HT-29 (cell line): ENCODE measurements around the gene CACHD1. TPM values are rescaled to one million over a fixed set of nuclear protein-coding genes. Genes with fewer than 3 reads are reported as not detected.
"Not testable (repeated sequence)": the region's sequence is repeated elsewhere in the genome, so short reads cannot be mapped to it uniquely, and the experiment has no call there.

ENCODE experiments used
- DNase-seq: peaks from one replicate; pipeline ENCODE4 v3.0.0-alpha.2; 2015; ENCODE audit warnings: low spot score
- total RNA-seq: library from RNA; depleted of rRNA; stranded (reverse); fragments of >200 nt; shearing (Covaris generic); gene quantifications from 2 replicates; pipeline ENCODE4 v1.2.3, GENCODE V29; 2014

CACHD1 gene
- total RNA-seq, 1 experiment from 2014 or later = not detected

GRCh38 chr1:64584479-64584878 lies 114.5 kb downstream of the CACHD1 start:
- no peak for DNase-seq

- no peak for DNase-seq
Observed at GRCh38 chr1:64588876-64589275, 118.9 kb downstream of the CACHD1 start.

- DNase-seq = no peak
Observed at GRCh38 chr1:64590316-64590715, 120.4 kb downstream of the CACHD1 start.

DNA sequence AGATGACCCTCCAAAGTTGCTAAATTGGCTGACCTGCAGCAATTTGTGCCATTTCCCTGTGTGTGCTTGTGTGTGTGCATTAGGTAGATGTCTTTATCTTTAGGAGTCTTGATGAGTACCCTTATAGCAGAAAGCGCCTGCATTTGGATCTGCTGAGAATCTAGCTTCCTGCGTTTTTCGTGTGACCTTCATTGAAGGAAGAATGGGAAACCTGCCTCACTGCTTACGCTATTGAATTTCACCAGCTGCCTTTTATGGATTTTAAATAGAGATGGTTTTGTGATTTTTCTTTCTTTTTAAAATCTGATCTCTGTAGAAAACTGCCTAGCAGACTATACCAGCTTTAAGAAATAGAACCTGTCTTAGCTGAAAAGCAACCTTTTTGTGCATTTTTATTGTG lies 124.5 kb downstream of the CACHD1 start:
- DNase-seq = no peak

DNA sequence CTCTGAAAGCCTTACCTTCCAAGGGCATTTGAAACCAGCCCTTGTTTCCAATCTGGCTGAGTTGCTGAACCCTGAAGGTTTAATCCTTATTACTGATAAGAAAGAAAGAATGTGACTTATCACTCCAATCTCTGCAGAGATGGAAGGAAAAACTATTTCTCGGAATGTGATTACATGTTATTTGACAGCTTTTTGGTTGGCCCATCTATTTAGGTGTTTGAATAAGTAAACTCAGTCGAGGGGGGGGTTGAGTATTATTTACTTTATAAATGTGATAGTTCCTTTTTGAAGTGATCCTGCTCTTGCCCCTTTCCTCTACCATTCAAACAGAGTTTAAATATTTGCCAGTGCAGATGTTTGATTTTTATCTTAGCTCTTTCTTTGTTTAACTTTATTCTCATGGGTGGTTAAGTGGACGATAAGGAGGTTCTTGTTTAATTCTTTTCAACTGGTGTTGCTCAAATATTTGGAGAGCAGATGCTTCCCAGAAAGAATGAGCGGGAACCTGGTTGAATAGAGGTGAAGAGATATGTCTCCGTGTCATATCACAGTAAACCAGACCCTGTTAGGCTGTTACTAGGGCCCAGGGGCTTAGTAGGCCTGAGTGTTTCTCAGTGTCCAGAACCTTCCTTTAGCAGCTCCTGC lies 126.1 kb downstream of the CACHD1 start:
- DNase-seq = no peak

DNA sequence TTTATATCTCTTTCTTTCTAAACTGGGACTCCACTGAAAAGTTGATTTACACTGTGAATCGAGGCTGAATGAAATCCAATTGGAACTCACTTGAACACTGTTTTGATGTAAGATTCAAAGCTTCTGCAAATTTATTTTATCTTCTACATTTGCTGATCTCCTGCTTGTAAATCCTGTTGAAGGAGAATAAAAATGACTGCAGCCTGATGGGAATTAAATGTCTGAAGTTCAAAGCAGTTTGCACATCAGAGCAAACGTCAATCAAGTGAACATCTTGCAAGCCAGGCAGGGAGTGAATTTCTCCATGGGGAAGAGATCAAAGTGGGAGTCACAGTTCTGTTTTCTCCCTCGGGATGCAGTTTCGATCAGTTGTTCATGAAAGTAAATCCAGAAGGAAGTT lies 127.2 kb downstream of the CACHD1 start:
- DNase-seq = no peak

DNA sequence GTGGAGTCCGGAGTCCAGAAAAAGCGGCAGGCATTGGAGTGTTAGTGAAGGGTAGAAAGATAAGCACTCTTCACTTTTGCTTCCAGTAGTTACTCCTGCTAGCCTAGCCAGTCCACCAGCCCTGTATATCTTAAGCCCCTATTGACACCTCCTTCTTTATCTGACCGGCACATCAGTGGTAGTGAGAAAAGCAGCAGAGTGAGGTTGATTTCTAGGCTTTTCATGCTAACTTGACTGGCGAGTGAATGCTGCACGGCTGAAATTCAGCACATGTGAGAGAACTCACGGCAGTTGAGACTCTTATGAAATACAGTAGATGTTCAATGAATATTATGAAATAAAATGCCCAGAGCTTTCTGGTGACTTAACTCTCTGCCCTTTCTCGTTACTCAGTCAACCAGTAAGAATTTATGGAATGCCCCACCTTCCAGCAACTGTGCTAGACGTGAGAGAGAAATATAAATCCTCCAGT lies 128.2 kb downstream of the CACHD1 start:
- no peak for DNase-seq

DNA sequence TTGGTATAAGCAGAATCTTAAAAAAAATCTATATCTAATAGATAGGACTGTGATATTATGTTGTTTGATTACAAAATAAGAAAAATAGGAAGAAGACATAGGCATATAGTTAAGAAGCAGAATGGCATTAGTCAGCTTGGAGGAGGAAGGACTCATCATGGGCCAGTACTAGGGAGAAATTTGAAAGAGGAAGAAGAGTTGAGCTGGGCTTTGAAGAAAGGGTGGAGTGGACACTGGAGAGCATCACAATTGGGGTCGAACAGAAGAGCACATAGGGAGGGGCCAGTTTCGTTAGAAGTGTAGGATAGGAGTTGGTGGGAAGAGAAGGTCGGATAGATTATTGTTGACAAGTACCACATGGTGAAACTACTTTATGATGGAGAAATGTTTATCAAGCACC lies 129.3 kb downstream of the CACHD1 start:
- DNase-seq = no peak

DNA sequence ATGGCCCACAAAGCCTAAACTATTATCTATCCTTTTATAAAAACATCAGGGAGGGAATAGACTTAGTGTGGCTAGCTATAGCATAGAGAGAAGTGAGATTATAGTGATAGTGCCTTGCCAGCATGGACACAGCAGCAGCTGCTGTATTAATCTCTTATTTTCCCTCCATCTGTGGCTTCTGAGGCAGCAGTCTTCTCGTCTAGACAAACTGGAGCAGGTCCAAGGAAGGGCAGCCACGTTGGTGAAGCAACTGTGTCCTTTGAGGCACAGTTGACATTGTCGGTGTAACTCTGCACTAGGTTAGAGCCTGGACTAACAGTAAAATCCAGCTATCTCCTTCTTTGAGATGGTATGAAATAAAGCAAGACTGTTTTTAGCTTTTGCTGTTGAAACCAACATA lies 131.3 kb downstream of the CACHD1 start:
- DNase-seq = no peak

DNA sequence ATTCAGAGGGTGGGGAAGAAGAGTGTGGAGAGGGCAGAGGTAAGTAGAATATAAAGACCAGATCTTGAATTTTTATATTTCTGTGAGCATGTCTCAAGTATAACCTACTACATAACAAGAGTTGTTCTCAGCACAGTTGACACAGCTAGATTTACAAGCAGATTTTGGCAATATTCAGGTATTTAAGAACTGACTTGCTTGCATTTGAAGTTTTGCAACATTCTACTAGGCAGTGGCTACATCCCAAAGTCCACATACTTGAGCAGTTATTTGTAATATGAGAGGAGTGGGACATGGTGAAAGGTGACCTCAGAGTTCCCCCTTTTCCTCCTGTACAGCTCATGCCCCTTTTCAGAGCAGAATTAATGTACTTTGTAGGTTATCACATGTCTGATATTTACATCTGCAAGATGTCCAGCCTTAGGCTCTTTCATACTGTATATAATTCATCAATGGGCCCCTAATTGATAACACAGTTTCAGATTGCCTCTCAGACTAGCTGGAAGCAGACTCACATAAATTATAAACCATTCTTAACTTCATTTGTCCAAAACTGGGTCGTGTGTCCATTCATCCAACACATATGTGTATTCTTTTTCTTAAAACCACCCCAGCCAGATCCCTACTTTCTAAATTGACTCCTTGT lies 138.2 kb downstream of the CACHD1 start:
- no peak for DNase-seq

- DNase-seq = no peak
Observed at GRCh38 chr1:64608651-64609048, 138.7 kb downstream of the CACHD1 start.

GRCh38 chr1:64610950-64611349 lies 141.0 kb downstream of the CACHD1 start:
- not testable (repeated sequence) for DNase-seq

DNA sequence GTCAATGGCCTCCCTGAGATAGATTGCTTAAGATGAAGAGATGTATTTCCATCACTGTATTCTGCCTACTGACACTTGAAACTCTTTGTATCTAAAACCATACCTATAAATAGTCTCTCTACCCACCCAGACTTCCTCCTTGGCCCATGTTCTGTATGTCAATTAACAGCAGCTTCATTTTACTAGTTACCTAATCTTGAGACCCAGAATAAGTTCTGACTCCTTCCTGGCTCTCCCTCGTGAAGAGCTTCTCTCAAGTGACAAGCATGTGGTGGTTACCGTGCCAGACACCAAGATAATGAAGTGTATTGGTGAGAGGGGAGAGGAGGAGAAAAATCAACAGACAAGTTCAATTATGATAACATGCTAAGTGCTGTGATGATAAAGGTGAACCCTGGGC lies 146.1 kb downstream of the CACHD1 start:
- no peak for DNase-seq

DNA sequence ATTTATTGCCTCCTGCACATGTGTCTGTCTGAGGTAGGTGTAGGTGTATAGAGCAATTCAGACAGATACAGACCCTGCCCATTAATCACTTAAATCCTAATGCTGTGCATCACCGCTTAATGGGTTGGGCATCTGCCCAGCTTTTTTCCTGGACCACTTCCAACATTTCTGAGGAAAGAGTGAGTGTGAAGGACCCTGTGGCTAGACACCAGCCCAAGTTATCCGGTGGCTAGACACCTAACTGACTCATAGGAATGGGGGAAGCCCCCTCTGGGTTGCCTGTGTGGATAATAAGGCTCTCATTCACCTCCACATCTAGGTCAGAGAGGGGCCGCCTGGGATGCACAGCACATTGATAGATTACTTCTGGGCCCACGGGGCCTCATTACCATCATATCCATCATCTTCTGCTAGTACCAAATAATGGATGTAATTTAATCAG lies 153.8 kb downstream of the CACHD1 start:
- DNase-seq = no peak

DNA sequence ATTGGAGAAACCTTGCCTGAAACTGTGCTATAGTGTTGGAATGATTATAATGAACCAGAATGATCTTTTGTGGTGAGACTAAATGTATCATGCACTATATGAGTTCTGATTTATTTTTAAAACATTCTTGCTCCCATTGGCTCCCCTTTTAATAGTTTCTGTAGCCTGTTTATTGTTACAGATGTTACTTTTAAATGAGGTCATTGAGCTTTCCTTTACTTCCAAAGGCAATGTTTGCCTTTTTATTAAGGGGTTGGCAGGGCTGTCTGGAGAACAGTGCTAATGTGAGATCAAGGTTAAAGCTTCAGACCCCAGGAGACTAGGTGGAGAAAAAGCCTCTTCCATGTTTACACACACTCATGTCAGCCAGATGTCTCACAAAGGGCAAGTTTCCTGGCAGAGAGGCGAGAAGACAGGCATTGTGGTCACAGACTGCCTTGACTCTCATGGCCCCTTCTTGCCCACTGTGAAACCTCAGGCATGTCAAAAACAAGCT lies 154.3 kb downstream of the CACHD1 start:
- DNase-seq = no peak

DNA sequence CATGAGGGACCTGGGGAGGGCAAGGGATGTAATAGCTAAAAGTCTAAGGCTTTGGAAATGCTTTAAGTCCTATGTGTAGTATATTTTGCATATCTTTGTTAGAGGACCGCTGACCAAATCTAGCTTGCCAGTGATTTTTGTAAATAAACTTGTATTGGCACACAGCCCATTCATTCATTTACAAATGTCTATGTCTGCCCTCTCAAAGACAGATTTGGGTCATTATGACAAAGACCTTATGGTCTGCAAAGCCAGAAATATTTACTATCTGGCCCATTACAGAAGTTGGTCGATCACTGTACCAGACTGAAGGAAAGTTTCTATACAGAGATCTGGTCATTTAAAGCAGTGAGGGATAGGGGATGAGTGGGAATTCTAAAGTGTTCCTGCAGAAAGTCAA lies 154.9 kb downstream of the CACHD1 start:
- DNase-seq = no peak

GRCh38 chr1:64630611-64631010 lies 160.7 kb downstream of the CACHD1 start:
- DNase-seq = no peak

GRCh38 chr1:64631346-64632034 lies 161.6 kb downstream of the CACHD1 start:
- DNase-seq = no peak

- DNase-seq = no peak
Observed at GRCh38 chr1:64632936-64633335, 163.0 kb downstream of the CACHD1 start.

- DNase-seq = no peak
Observed at GRCh38 chr1:64645735-64646134, 175.8 kb downstream of the CACHD1 start.

GRCh38 chr1:64650411-64650810 lies 180.5 kb downstream of the CACHD1 start:
- DNase-seq = no peak

DNA sequence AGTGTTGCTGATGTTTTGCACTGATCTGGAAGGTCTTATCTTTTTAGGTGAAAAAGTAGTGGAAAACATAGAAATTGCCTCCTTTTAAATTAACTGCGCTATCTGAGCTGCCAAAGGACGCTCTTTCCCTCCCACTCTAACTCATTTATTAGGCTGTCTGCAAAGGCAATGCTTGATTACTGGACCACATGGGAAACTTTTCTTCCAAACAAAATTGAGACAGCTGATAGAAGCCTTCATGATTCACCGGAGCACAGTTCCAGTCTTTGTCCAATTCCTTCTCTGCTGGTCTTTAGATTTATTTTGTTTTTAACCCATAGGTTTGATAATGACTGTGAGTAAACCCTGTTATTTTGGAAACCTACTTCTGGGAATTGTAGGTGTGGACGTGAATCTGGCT lies 181.9 kb downstream of the CACHD1 start:
- DNase-seq = no peak

DNA sequence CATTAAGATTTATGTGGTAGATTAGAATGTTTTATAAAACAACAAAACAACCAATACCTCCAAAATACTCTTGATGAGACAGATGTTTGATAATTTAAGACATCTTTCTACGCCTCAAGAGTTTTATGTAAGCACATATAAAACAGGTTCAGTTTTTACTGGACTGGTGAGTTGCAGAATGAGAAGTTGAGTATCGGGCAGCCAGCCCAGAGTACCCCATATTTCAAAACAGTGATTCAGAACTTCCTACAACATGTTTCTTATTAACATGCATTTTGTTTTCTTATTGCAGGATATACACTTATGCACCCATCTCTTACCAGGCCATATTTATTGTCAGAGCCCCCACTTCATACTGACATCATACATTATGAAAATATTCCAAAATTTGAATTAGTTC lies 183.5 kb downstream of the CACHD1 start:
- DNase-seq = no peak
